ENCODE data around the gene RAB40C. TPM values are rescaled to one million over a fixed set of nuclear protein-coding genes. Genes with fewer than 3 reads are reported as not detected.

The RAB40C gene
- total and polyA plus RNA-seq, 9 of the 15 experiments (the other 6 are each of a cell fraction or from before 2014, with no cell fraction given): 0.17 to 23.4 (median 8.7) TPM

DNA sequence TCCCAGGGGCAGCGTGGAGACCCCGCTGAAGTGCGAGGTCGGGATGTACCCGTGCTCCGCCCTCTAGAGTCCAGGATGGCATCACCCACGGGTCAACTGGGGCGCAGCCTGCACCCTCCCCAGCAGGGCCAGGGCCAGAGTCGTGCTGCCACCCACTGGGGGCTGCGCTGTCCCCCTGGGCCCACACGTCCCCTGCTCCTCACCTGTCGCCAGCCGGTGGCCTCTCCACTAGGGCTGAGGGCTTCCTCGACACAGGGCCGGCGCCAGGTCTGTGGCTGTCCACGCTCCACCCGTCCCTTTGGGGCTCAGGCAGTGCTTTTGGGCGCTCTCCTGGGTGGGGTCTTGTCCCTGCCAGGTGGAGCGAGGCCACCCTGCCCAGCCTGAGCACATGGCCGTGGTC is 41.3 kb upstream of the RAB40C start:
- Histone ChIP-seq H3K4me1 (replicated peaks in 1 of 2; ENCODE audit: control insufficient read depth in 2 of 2, insufficient read depth in 2 of 2, low read length in 2 of 2) (peaks cover 0 to 54% of the 10 kb centered on the region in 2 experiments; a peak in 3 of 5 replicates), H3K36me3 (ENCODE audit: control insufficient read depth, insufficient read depth, low read length) (peaks cover 82% of the 10 kb centered on the region; the same call in 1 of the 3 replicates), H4K20me1 (replicated peaks; ENCODE audit: control insufficient read depth, insufficient read depth, low read length) (0 out of 2 replicates have a peak, but pooled peaks cover 7% of the 10 kb centered on the region), H2AFZ (ENCODE audit: low read depth, low read length) (no peak overlapping the region), H3K4me3 (no peak overlapping the region), H3K9me3 (replicated peaks; ENCODE audit: control insufficient read depth, insufficient read depth, low read depth, low read length) (no peaks in the 10 kb centered on the region), H3K27me3 (ENCODE audit: control insufficient read depth in 2 of 2, insufficient read depth in 2 of 2, low read length in 2 of 2) (no peaks in the 10 kb centered on the region), H3K27ac (ENCODE audit: extremely low read depth, low read depth, low read length) (no peak overlapping the region), H3K79me2 (ENCODE audit: control insufficient read depth, insufficient read depth, low read length) (peaks cover 43% of the 10 kb centered on the region), H3K9me1 (ENCODE audit: control insufficient read depth, insufficient read depth, low read length) (no peaks in the 10 kb centered on the region), H3K4me2 (ENCODE audit: insufficient read depth, low read length) (no peak overlapping the region), H3K9ac (ENCODE audit: insufficient read depth in 1 of 2, low read depth in 2 of 2, low read length in 2 of 2) (no peak overlapping the region; a peak in 1 of 4 replicates)
- no peak for ATAC-seq
- FAIRE-seq: no peak
- 98% methylated on average over 17 of the region's 21 CpGs for WGBS (ENCODE audit: insufficient coverage, low coverage, missing lambda C conversion rate)
- ChIA-PET POLR2A (no interaction called here), CTCF (ENCODE audit: low intra/inter-chr PET ratio) (no interaction called here)
- no peak for TF ChIP-seq NCOA1 (IDR thresholded peaks at IDR 0.05; ENCODE audit: low read depth)
- TF ChIP-seq ETV5 (CRISPR knock-in tag; IDR thresholded peaks at IDR 0.05; ENCODE audit: low read depth): no peak
- TF ChIP-seq POLR2G (IDR thresholded peaks at IDR 0.05; ENCODE audit: low read depth, low read length): peak; percentile 55
- no peak for TF ChIP-seq TBL1XR1 (IDR thresholded peaks at IDR 0.05; ENCODE audit: low read length in 2 of 2)
- TF ChIP-seq HNRNPH1 (optimal IDR thresholded peaks at IDR 0.05; ENCODE audit: low read depth, low read length): no peak
- no peak for TF ChIP-seq CHD1 (IDR thresholded peaks at IDR 0.05; ENCODE audit: low read length)
- TF ChIP-seq CBX1 (IDR thresholded peaks at IDR 0.05; ENCODE audit: low read depth): no peak
- no peak for TF ChIP-seq SETDB1 (IDR thresholded peaks at IDR 0.05; ENCODE audit: low read length)
- no peak for TF ChIP-seq MTF1 (CRISPR knock-in tag; IDR thresholded peaks at IDR 0.05; ENCODE audit: borderline replicate concordance)
- DNase-seq (ENCODE audit: extremely low read depth in 1 of 4, low spot score in 3 of 4): no peak
- no TSS peak for BruUV-seq (replicated peaks)
- in situ Hi-C loops (cut with MboI) (no loop called here), intact Hi-C loops (cut with micrococcal nuclease) (no loop called here)
